GM04503 (cell line): Measurements from ENCODE around the gene MS4A8.
"Not testable (repeated sequence)": the region's sequence is repeated elsewhere in the genome, so short reads cannot be mapped to it uniquely, and the experiment has no call there.

Source experiments
- DNase-seq: peaks from one replicate; pipeline ENCODE4 v3.0.0-alpha.2; 2012; ENCODE audit warnings: low read depth

MS4A8 gene

DNA sequence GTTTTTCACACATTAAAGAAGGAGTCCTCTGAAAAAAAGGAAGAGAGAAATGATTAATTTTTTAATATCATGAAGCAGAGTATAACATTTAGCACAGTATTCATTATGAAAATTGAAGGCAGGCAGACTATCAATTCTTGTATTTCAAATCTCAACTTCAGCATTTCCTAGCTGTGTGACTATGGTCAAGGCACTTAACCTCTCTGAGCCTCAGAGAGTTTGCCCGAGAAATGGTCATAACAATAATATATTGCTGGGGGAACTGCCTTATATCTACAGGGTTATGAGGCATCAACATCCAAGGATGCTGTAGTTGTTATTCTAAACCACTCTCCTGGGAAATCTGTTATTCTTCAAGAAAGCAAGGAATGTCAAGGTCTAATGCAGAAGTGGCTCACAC is 26.2 kb downstream of the MS4A8 start:
- DNase-seq: no peak

DNA sequence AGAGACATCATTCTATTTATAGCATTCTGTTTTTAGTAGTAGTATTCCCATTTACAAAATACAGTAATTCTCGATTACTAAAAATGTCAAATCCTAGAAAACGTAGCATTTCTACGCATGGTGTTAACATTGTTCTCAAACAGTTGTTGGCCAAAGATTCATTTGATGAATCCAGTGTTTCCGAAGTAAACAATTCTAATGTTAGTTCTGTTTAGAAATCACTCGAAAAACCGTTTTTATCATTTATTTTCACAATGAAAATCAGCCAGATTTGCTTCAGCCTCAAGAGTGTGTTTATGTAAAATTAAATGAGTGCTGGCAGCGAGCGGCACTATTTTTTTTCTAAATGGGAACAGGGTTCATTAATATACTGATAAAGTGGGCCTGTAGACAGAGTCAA is 32.2 kb downstream of the MS4A8 start:
- DNase-seq: no peak

DNA sequence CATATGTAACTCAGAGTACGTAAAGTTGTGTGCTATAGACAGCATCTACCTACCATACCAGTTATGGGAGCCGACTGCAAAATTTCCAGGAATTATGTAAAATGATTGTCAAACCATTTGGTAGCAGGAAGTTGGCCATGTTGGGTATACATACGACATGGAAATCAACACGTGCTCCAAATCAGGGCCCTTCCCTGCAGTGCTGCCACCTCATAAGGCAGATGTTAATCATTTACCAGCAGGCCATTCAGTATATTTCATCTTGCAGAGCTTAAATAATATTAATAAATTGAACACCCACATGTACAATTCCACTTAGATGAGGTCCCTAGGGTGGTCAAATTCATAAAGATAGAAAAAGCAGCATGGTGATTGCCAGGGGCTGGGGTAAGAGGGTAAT is 34.9 kb downstream of the MS4A8 start:
- DNase-seq: no peak

- no peak for DNase-seq
These were observed 39.7 kb downstream of the MS4A8 start for GRCh38 chr11:60739114-60739513.

DNA sequence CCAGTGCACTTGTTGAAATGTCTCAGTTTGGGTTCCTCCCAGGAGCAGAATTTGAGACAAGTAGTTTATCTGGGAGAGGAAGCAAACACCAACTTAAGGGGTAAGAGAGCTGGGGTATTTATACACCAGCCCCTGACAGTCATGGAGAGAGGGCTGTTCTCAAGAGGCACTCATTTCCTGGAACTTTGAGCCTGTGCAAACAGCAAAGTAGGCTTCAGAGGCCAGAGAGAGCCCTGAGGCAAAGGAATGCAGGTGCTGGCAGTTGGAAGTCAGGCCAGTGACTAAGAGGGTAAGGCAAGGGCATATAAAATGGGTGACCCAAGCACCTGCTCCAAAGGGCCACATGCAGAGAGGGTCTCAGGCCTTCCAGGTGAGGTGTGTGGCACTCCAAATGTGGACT is 41.2 kb downstream of the MS4A8 start:
- DNase-seq: no peak

DNA sequence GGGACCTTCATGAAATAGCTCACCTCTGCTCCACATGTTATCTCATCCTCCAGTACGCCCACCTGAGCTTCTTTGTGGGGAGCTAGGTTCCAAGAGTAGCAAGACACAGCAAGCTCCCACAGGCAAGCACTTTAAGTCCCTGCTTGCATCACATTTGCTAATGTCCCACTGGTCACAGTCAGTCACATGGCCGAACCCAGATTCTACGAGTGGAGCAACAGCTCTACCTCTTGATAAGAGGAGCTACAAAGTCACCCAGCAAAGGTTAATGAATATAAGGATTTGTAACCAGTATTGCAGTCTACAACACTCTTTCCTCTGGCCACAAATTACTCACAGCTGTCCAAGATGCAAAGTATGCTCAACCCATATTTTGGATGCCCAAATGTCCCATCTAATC is 42.0 kb downstream of the MS4A8 start:
- no peak for DNase-seq

DNA sequence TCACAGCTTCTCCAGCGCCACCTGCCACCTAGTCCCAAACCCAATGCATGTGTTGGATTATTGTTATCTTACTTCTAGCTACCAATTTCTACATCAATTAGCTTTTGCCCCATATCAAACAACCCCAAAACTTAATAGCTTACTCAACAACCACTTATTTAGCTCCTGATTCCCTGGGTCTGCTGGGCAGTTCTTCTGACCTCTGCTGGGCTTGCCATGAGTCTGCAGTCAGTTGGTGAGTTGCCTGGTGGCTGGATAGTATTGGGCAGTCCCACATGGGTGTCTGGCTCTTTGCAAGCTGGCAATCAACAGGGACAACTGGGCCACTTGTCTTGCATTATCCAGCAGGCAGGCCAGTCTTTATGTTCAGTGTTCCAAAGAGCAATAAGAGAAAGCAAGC is 43.6 kb downstream of the MS4A8 start:
- DNase-seq: no peak

GRCh38 chr11:60744114-60744513 is 44.7 kb downstream of the MS4A8 start:
- no peak for DNase-seq

GRCh38 chr11:60747359-60747873 is 48.0 kb downstream of the MS4A8 start:
- DNase-seq: no peak

GRCh38 chr11:60748225-60748624 is 48.8 kb downstream of the MS4A8 start:
- no peak for DNase-seq

- DNase-seq: no peak
These were observed 49.4 kb downstream of the MS4A8 start for GRCh38 chr11:60748821-60749220.

DNA sequence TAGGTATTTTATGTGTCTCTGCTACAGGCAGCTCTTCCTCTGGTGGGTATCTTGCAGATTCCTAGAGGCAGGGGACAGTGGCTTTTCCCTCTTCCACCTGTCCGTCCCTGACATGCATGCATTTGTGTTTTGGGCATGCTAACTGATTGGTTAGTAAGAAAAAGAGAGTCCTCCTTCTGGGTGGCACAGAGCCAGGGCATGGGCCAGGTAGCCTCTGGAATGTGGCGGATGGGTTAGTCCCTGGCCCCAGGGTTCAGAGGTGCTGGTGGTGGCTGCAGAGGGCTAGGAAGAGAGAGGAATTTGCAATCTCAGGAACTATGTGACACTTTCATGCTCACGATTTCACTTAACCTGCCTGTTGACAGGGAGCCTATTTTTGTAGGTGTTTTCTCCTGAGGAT is 51.5 kb downstream of the MS4A8 start:
- DNase-seq: no peak

DNA sequence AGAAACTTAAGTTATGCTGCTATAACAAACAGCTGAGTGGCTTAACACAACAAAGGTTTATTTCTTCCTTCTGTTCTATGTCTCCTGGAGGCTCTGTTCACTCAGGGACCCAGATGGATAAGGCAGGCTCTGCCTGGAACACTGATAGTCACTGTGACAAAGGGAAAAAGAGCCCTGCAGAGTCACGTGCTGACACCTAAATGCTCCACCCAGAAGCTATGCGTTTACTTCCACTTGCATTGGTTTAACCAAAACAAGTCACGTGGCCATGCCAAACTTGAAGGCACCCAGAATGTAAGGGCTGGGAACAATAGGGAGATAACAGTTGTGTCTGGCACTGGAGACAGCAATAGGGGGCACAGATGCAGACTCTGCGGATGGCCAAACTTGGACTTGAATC is 53.9 kb downstream of the MS4A8 start:
- no peak for DNase-seq

- no peak for DNase-seq
These were observed 55.5 kb downstream of the MS4A8 start for GRCh38 chr11:60754887-60755286.

DNA sequence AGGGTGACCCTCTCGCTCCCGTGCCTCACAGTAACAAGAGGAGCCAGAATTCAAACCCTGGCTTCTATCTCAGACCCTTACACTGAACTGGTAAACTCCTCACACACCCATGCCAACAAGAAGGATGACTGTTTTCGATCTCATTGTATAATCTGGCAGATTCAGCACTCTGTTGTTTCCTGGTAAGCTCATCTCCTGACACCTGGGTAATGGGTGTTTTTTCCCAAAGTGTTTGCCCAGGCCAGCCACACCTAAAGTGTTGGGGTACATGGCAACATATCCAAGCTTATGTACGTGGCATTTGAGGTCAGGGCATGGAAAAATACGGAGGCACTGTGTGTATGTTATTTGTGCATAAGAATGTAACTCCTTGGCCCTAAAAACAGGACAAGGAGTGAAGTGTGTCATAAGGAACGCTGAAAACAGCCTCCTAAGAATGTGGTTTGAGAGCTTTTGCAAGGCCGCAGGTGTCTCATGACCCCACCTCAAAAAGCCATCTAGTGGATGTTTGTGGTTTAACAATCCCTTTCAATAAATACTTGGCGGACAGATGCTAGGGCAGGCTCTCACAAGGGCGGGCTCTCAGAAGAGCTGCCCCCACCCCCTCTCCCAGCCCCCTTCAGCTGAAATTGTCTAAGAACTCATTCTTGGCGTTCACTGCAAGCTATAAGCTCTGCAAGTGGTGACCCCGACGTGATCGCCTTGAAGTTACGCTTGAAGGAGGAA is 57.1 kb downstream of the MS4A8 start, which contains the start of gene MS4A15:
MS4A15 (plus strand) TSS at position 561 of the 726 bp plus-strand sequence. CDS start 6,867 bp downstream, outside the sequence.
- DNase-seq: no peak

- no peak for DNase-seq
These were observed 57.9 kb downstream of the MS4A8 start for GRCh38 chr11:60757231-60757800.

- DNase-seq: not testable (repeated sequence)
These were observed 59.3 kb downstream of the MS4A8 start for GRCh38 chr11:60758671-60759070.

DNA sequence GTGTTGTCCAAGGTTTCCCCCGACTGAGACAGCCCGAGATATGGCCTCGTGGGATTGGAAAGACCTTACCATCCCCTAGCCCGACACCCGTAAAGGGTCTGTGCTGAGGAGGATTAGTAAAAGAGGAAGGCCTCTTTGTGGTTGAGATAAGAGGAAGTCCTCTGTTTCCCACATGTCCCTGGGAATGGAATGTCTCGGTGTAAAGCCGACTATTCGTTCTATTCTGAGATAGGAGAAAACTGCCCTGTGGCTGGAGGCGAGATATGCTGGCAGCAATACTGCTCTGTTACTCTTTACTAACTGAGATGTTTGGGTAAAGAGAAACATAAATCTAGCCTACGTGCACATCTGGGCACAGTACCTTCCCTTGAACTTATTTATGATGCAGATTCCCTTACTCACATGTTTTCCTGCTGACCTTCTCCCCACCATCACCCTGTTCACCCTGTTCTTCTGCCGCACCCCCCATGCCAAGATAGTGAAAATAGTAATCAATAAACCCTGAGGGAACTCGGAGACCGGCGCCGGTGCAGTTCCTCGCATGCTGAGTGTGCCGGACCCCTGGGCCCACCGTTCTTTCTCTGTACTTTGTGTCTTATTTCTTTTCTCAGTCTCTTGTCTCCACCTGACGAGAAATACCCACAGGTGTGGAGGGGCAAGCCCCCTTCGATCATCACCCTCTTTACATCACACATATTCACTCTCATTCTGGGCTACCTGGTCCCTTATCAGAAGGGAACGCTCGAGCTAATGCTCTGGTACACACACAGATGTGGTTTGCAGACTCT is 60.2 kb downstream of the MS4A8 start:
- not testable (repeated sequence) for DNase-seq

- DNase-seq: no peak
These were observed 62.2 kb downstream of the MS4A8 start for GRCh38 chr11:60761436-60762190.

DNA sequence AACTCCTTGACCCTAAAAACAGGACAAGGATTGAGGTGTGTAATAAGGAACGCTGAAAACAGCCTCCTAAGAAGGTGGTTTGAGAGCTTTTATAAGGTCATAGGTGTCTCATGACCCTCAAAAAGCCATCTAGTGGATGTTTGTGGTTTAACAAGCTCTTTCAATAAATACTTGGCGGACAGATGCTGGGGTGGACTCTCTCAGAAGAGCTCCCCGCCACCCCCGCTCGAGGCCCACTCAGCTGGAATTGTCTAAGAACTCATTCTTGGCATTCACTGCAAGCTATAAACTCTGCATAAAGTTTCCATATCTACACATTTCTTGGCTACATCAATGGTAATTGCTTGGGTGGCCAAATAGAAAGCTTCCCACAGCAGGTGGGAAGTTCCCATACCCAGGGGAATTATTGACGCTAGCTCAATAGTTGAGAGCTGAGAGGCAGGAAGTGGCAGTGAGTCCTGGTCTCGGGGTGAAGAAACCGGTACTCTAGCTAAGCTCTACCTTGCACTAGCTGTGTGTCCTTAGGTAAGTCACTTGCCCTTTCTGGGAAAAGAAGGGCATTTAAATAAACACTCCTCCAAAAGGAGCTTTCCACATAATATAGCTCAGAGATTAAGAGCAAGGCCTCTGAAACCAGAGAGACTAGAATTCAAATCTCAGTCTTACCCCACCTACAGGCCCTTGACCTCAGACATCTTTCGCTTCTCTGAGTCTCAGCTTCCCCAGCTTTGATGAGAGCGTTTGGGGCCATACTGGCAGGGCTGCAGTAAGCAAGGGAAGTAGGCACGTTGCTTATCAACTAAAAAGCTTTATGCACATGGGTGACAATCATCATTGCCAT is 63.7 kb downstream of the MS4A8 start:
- no peak for DNase-seq

GRCh38 chr11:60763692-60764369 is 64.4 kb downstream of the MS4A8 start:
- DNase-seq: no peak
